ENCODE measurements around the gene FAM200B. TPM values are rescaled to one million over a fixed set of nuclear protein-coding genes. Genes with fewer than 3 reads are reported as not detected.
A peak's percentile ranks its signal among the peaks of the same experiment; 100 is the strongest.

FAM200B gene
- total and polyA plus RNA-seq, 9 donors: 40.7 to 69.2 (median 55.6) TPM

GRCh38 chr4:15656038-15656470, 25.6 kb upstream of the FAM200B start:
- DNase-seq: no peak
- peak overlapping the region; percentile 61 for H3K4me3 ChIP-seq
- 13 to 29% (median 17%) methylated on average over 12 of the region's 12 CpGs for WGBS, 3 donors
- H3K9me3 ChIP-seq: no peaks in the 10 kb centered on the region
- H3K27me3 ChIP-seq: no peaks in the 10 kb centered on the region
- H3K27ac ChIP-seq: peak overlapping the region; percentile 98 to 100
- H3K36me3 ChIP-seq: no peaks in the 10 kb centered on the region
- intact Hi-C loops (cut with DNase I): loop anchor here in 3 of 4 donors (10.0 kb wide), 2 partner anchors 181 to 651 kb away; partner anchors contain the start of gene CPEB2 (in 1 of the 3)
- H3K4me1 ChIP-seq (ENCODE audit: insufficient read depth): peaks cover 3% of the 10 kb centered on the region
- TF ChIP-seq POLR2A (IDR thresholded peaks at IDR 0.05) (no peak), EP300 (IDR thresholded peaks at IDR 0.05) (no peak)
- TF ChIP-seq, protein P1, sequence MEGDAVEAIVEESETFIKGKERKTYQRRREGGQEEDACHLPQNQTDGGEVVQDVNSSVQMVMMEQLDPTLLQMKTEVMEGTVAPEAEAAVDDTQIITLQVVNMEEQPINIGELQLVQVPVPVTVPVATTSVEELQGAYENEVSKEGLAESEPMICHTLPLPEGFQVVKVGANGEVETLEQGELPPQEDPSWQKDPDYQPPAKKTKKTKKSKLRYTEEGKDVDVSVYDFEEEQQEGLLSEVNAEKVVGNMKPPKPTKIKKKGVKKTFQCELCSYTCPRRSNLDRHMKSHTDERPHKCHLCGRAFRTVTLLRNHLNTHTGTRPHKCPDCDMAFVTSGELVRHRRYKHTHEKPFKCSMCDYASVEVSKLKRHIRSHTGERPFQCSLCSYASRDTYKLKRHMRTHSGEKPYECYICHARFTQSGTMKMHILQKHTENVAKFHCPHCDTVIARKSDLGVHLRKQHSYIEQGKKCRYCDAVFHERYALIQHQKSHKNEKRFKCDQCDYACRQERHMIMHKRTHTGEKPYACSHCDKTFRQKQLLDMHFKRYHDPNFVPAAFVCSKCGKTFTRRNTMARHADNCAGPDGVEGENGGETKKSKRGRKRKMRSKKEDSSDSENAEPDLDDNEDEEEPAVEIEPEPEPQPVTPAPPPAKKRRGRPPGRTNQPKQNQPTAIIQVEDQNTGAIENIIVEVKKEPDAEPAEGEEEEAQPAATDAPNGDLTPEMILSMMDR (IDR thresholded peaks at IDR 0.05): no peak

GRCh38 chr4:15657366-15657765, 24.3 kb upstream of the FAM200B start:
- no peaks in the 10 kb centered on the region for H3K27me3 ChIP-seq
- H3K27ac ChIP-seq: peak overlapping the region in 1 of 2 donors; percentile 38
- no peaks in the 10 kb centered on the region for H3K36me3 ChIP-seq
- TF ChIP-seq EP300 (IDR thresholded peaks at IDR 0.05) (no peak), POLR2A (IDR thresholded peaks at IDR 0.05) (no peak)
- TF ChIP-seq, protein P1 (IDR thresholded peaks at IDR 0.05): no peak
- DNase-seq: no peak
- intact Hi-C loops (cut with DNase I): loop anchor here in 3 of 4 donors (10.0 kb wide), 2 partner anchors 183 to 653 kb away; partner anchors contain the start of gene CPEB2 (in 1 of the 3)
- H3K4me3 ChIP-seq: no peak overlapping the region
- no peaks in the 10 kb centered on the region for H3K9me3 ChIP-seq
- H3K4me1 ChIP-seq (ENCODE audit: insufficient read depth): no peaks in the 10 kb centered on the region

DNA sequence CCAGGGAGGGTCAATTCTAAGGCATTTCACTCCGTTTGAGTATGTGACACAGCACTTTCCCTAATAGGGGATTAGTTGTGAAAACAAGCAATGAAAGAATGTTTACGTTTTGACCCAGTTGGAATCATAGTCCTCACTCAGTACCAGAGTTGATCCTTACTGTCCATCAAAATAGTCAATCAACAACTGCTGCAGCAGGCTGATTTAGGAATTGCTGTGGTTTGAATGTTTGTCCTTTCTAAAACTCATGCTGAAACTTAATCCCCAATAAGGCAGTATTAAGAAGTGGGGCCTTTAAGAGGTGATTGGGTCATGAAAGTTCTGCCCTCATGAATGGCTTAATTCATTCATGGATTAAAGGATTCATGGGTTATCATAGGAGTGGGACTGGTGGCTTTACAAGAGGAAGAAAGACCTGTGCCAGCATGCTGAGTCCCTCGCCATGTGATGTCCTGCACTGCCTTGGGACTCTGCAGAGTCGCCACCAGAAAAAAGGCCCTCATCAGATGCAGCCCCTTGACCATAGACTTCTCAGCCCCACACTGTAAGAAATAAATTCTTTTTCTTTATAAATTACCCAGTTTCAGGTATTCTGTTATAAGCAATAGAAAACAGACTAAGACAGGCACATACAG, 23.4 kb upstream of the FAM200B start:
- intact Hi-C loops (cut with DNase I): loop anchor here in 3 of 4 donors (10.0 kb wide), 2 partner anchors 183 to 653 kb away; partner anchors contain the start of gene CPEB2 (in 1 of the 3)
- DNase-seq: no peak
- Histone ChIP-seq H3K9me3 (no peaks in the 10 kb centered on the region), H3K4me3 (no peak overlapping the region), H3K4me1 (ENCODE audit: insufficient read depth) (no peaks in the 10 kb centered on the region), H3K27me3 (no peaks in the 10 kb centered on the region), H3K27ac (no peak overlapping the region), H3K36me3 (no peaks in the 10 kb centered on the region)
- WGBS, 3 donors: 76 to 83% (median 78%) methylated on average over 4 of the region's 4 CpGs
- TF ChIP-seq, protein P1 (IDR thresholded peaks at IDR 0.05): no peak
- TF ChIP-seq POLR2A (IDR thresholded peaks at IDR 0.05) (no peak), EP300 (IDR thresholded peaks at IDR 0.05) (no peak)

DNA sequence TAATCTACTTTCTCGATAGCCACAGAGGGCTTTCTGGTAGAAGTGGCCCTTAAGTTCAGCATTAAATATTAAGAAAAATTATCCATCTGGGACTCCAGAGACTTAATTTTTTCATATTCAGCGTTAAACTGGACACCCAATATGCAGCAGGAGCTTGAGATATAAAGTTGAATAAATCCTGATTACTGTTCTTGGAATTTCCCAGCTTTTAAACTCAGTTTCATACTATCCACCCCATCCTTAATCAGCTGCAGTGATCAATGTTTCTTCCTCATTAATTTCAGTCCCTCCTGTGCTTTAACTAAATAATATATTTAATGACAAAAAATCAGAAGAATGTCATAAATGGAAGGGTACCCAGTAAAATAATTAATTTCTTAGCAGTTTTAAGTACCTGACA, 22.8 kb upstream of the FAM200B start:
- Histone ChIP-seq H3K27ac (no peak overlapping the region), H3K4me3 (no peak overlapping the region), H3K27me3 (no peaks in the 10 kb centered on the region), H3K4me1 (ENCODE audit: insufficient read depth) (no peaks in the 10 kb centered on the region), H3K36me3 (no peaks in the 10 kb centered on the region), H3K9me3 (no peaks in the 10 kb centered on the region)
- intact Hi-C loops (cut with DNase I): loop anchor here in 3 of 4 donors (10.0 kb wide), 2 partner anchors 184 to 654 kb away; partner anchors contain the start of gene CPEB2 (in 1 of the 3)
- 92 to 99% (median 94%) methylated on average over 2 of the region's 2 CpGs for WGBS, 3 donors
- no peak for DNase-seq
- TF ChIP-seq, protein P1 (IDR thresholded peaks at IDR 0.05): no peak
- TF ChIP-seq POLR2A (IDR thresholded peaks at IDR 0.05): no peak
- TF ChIP-seq EP300 (IDR thresholded peaks at IDR 0.05): no peak
